ENCODE results near the gene CDK6. TPM values are rescaled to one million over a fixed set of nuclear protein-coding genes. Genes with fewer than 3 reads are reported as not detected.

CDK6 gene
- total and polyA plus RNA-seq, 2 of the 8 experiments (the other 6 are each of a cell fraction or from before 2014, with no cell fraction given) = 5.9 to 18.9 TPM

DNA sequence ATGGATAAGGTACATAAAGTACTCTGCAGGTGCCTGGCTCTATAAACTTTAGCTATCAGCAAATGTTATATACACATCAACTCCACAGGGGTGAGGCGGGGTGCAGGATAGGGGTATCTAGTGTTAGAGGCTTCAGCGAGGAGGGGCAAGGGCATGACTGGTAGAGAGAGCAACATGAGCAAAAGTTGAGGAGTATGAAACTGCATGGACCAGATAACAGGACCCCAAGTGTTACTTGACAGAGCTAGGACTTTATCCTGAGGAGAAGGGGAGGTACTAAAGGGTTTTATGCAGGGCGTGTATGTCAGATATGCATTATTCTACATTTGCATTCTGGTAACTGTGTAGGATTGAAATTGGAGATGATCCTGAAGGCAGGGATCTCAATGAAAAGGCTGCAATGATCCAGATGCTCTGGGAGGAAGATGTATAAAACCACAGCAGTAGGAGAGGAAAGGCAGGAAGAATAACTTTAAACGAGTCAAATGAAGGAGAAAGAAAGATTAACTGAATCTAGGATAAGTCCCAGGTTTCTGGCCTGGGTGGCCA is 136.3 kb downstream of the CDK6 start (continued):
- TF ChIP-seq, protein P1, sequence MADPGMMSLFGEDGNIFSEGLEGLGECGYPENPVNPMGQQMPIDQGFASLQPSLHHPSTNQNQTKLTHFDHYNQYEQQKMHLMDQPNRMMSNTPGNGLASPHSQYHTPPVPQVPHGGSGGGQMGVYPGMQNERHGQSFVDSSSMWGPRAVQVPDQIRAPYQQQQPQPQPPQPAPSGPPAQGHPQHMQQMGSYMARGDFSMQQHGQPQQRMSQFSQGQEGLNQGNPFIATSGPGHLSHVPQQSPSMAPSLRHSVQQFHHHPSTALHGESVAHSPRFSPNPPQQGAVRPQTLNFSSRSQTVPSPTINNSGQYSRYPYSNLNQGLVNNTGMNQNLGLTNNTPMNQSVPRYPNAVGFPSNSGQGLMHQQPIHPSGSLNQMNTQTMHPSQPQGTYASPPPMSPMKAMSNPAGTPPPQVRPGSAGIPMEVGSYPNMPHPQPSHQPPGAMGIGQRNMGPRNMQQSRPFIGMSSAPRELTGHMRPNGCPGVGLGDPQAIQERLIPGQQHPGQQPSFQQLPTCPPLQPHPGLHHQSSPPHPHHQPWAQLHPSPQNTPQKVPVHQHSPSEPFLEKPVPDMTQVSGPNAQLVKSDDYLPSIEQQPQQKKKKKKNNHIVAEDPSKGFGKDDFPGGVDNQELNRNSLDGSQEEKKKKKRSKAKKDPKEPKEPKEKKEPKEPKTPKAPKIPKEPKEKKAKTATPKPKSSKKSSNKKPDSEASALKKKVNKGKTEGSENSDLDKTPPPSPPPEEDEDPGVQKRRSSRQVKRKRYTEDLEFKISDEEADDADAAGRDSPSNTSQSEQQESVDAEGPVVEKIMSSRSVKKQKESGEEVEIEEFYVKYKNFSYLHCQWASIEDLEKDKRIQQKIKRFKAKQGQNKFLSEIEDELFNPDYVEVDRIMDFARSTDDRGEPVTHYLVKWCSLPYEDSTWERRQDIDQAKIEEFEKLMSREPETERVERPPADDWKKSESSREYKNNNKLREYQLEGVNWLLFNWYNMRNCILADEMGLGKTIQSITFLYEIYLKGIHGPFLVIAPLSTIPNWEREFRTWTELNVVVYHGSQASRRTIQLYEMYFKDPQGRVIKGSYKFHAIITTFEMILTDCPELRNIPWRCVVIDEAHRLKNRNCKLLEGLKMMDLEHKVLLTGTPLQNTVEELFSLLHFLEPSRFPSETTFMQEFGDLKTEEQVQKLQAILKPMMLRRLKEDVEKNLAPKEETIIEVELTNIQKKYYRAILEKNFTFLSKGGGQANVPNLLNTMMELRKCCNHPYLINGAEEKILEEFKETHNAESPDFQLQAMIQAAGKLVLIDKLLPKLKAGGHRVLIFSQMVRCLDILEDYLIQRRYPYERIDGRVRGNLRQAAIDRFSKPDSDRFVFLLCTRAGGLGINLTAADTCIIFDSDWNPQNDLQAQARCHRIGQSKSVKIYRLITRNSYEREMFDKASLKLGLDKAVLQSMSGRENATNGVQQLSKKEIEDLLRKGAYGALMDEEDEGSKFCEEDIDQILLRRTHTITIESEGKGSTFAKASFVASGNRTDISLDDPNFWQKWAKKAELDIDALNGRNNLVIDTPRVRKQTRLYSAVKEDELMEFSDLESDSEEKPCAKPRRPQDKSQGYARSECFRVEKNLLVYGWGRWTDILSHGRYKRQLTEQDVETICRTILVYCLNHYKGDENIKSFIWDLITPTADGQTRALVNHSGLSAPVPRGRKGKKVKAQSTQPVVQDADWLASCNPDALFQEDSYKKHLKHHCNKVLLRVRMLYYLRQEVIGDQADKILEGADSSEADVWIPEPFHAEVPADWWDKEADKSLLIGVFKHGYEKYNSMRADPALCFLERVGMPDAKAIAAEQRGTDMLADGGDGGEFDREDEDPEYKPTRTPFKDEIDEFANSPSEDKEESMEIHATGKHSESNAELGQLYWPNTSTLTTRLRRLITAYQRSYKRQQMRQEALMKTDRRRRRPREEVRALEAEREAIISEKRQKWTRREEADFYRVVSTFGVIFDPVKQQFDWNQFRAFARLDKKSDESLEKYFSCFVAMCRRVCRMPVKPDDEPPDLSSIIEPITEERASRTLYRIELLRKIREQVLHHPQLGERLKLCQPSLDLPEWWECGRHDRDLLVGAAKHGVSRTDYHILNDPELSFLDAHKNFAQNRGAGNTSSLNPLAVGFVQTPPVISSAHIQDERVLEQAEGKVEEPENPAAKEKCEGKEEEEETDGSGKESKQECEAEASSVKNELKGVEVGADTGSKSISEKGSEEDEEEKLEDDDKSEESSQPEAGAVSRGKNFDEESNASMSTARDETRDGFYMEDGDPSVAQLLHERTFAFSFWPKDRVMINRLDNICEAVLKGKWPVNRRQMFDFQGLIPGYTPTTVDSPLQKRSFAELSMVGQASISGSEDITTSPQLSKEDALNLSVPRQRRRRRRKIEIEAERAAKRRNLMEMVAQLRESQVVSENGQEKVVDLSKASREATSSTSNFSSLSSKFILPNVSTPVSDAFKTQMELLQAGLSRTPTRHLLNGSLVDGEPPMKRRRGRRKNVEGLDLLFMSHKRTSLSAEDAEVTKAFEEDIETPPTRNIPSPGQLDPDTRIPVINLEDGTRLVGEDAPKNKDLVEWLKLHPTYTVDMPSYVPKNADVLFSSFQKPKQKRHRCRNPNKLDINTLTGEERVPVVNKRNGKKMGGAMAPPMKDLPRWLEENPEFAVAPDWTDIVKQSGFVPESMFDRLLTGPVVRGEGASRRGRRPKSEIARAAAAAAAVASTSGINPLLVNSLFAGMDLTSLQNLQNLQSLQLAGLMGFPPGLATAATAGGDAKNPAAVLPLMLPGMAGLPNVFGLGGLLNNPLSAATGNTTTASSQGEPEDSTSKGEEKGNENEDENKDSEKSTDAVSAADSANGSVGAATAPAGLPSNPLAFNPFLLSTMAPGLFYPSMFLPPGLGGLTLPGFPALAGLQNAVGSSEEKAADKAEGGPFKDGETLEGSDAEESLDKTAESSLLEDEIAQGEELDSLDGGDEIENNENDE (IDR thresholded peaks at IDR 0.05; ENCODE audit: insufficient replicate concordance, low read length) = no peak
- TF ChIP-seq MAFK (IDR thresholded peaks at IDR 0.05; ENCODE audit: low read depth, low read length) = no peak
- no peak for TF ChIP-seq RXRA (IDR thresholded peaks at IDR 0.05; ENCODE audit: insufficient read depth, low read depth, low read length)
- no peak for TF ChIP-seq CBX5 (IDR thresholded peaks at IDR 0.05; ENCODE audit: low read depth, low read length)
- no peak for TF ChIP-seq SP4 (IDR thresholded peaks at IDR 0.05; ENCODE audit: low read length)
- TF ChIP-seq CHD1 (IDR thresholded peaks at IDR 0.05; ENCODE audit: low read depth, low read length) = no peak
- no peak for TF ChIP-seq SIX5 (IDR thresholded peaks at IDR 0.05; ENCODE audit: low read depth, low read length)
- TF ChIP-seq TAF1 (IDR thresholded peaks at IDR 0.05; ENCODE audit: low read depth, low read length) = no peak
- TF ChIP-seq PHF8 (conservative IDR thresholded peaks at IDR 0.05; ENCODE audit: low read depth, low read length) = no peak
- TF ChIP-seq CEBPB (IDR thresholded peaks at IDR 0.05; ENCODE audit: low read depth, low read length) = no peak
- no peak for TF ChIP-seq TCF12 (IDR thresholded peaks at IDR 0.05; ENCODE audit: low read depth, low read length)
- TF ChIP-seq EP300 (IDR thresholded peaks at IDR 0.05; ENCODE audit: borderline replicate concordance in 1 of 2, low read depth in 2 of 2, low read length in 2 of 2) = no peak

Measured in H1 (cell line).